HG03442 (cell line): ENCODE data around the gene PCDHA10.

Source experiments
- ATAC-seq: cut with Tn5 transposase; IDR thresholded peaks from one replicate; pipeline ENCODE4 v1.9.1; 2021; ENCODE audit warnings: mild to moderate bottlenecking, moderate library complexity; ENCODE audit not compliant: unreplicated experiment

The PCDHA10 gene

GRCh38 chr5:140883927-140884697 lies 28.4 kb downstream of the PCDHA10 start:
- no peak for ATAC-seq

GRCh38 chr5:140916325-140916724 lies 60.6 kb downstream of the PCDHA10 start:
- no peak for ATAC-seq
